Bronchial epithelial cell (primary cell): ENCODE measurements around the gene ZNF280A. TPM values are rescaled to one million over a fixed set of nuclear protein-coding genes. Genes with fewer than 3 reads are reported as not detected.
"Not testable (repeated sequence)": the region's sequence is repeated elsewhere in the genome, so short reads cannot be mapped to it uniquely, and the experiment has no call there.

ENCODE experiments used
- DNase-seq: peaks from one replicate; pipeline ENCODE4 v3.0.0-alpha.2; 2010; ENCODE audit warnings: low read depth
- FAIRE-seq: peaks from 2 replicates; lab custom pipeline; 2011; peaks lifted over from hg19 to GRCh38; lab: Jason Lieb, UNC
- H3K27me3 ChIP-seq: 2 replicates; pipeline ENCODE4 v1.5.1; 2011; ENCODE audit warnings: low read length; ENCODE audit not compliant: control insufficient read depth, insufficient read depth
- H3K36me3 ChIP-seq: 2 replicates; pipeline ENCODE4 v1.5.1; 2011; ENCODE audit warnings: low read length; ENCODE audit not compliant: control insufficient read depth, insufficient read depth
- H3K4me3 ChIP-seq: 2 replicates; pipeline ENCODE4 v1.5.1; 2011; ENCODE audit warnings: mild to moderate bottlenecking, low read depth, low read length, control low read depth
- CTCF ChIP-seq: IDR thresholded peaks from 2 replicates; pipeline ENCODE4 v1.5.1; 2011; ENCODE audit warnings: mild to moderate bottlenecking, moderate library complexity, low read length, control low read depth, inconsistent platforms; ENCODE audit not compliant: insufficient read depth, severe bottlenecking
- total RNA-seq: library from RNA; depleted of rRNA; stranded (reverse); fragments of >200 nt; gene quantifications from 2 replicates; pipeline ENCODE4 v1.2.1, GENCODE V29; 2014

Gene ZNF280A
- total RNA-seq, 1 donor from 2014 or later = not detected

- Histone ChIP-seq H3K27me3 (no peaks in the 10 kb centered on the region), H3K36me3 (no peaks in the 10 kb centered on the region), H3K4me3 (no peak overlapping the region)
- TF ChIP-seq CTCF = no peak
- DNase-seq = no peak
- no peak for FAIRE-seq
These were observed 15.6 kb upstream of the ZNF280A start for GRCh38 chr22:22535662-22536061.

GRCh38 chr22:22534604-22535415 is 14.7 kb upstream of the ZNF280A start:
- DNase-seq (no peak), FAIRE-seq (no peak)
- no peaks in the 10 kb centered on the region for H3K36me3 ChIP-seq
- no peaks in the 10 kb centered on the region for H3K27me3 ChIP-seq
- TF ChIP-seq CTCF = no peak
- no peak overlapping the region for H3K4me3 ChIP-seq

- DNase-seq = no peak
- Histone ChIP-seq H3K36me3 (no peaks in the 10 kb centered on the region), H3K4me3 (no peak overlapping the region), H3K27me3 (no peaks in the 10 kb centered on the region)
- FAIRE-seq = no peak
- TF ChIP-seq CTCF = no peak
These were observed 13.8 kb upstream of the ZNF280A start for GRCh38 chr22:22533863-22534262.

- Histone ChIP-seq H3K36me3 (no peaks in the 10 kb centered on the region), H3K27me3 (no peaks in the 10 kb centered on the region), H3K4me3 (no peak overlapping the region)
- FAIRE-seq (no peak), DNase-seq (no peak)
- TF ChIP-seq CTCF = no peak
These were observed 13.3 kb upstream of the ZNF280A start for GRCh38 chr22:22533417-22533816.

- not testable (repeated sequence) for H3K4me3 ChIP-seq, H3K36me3 ChIP-seq, DNase-seq, FAIRE-seq, H3K27me3 ChIP-seq
These were observed 12.5 kb upstream of the ZNF280A start for GRCh38 chr22:22532547-22533071.

- FAIRE-seq (no peak), DNase-seq (no peak)
- H3K27me3 ChIP-seq = no peaks in the 10 kb centered on the region
- H3K4me3 ChIP-seq = no peak overlapping the region
- H3K36me3 ChIP-seq = no peaks in the 10 kb centered on the region
- TF ChIP-seq CTCF = no peak
These were observed 11.9 kb upstream of the ZNF280A start for GRCh38 chr22:22531770-22532546.
